ENCODE results near the gene SNRNP27. TPM values are rescaled to one million over a fixed set of nuclear protein-coding genes. Genes with fewer than 3 reads are reported as not detected.

SNRNP27 gene
- total and polyA plus RNA-seq, 8 donors, result 5.8 to 70.6 (median 52.1) TPM

DNA sequence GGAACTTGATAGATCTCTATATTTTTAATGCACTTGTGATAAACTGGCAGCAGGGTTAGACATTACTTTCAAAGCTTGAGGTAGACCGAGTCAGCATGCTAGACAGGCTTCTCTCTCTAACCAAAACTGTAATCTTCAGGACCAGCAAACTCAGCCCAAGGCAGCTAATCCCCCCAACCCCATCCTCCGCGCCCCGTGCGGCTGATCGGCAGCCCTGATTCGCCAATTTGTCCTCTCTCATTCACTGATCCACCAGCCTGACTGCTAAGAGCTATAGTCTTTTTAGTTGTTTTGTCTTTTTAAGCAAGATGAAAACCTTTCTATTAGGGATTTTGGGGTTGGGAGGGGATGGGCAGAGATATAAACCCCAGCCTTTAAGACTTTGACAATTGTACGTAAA is 46.9 kb downstream of the SNRNP27 start:
- peaks cover 0 to 10% (median 0%) of the 10 kb centered on the region in 4 donors for H3K4me1 ChIP-seq
- H3K36me3 ChIP-seq, result peaks cover 53 to 85% (median 83%) of the 10 kb centered on the region in 4 donors
- intact Hi-C loops (cut with DNase I; ENCODE audit: low total_unique reads), result no loop called here
- H3K27ac ChIP-seq, result no peak overlapping the region
- H3K27me3 ChIP-seq, result no peaks in the 10 kb centered on the region
- 91 to 95% (median 94%) methylated on average over 8 of the region's 8 CpGs for WGBS, 5 donors
- no peaks in the 10 kb centered on the region for H3K9me3 ChIP-seq
- no peak overlapping the region for H3K4me3 ChIP-seq
- no peak for DNase-seq
- no peak for TF ChIP-seq POLR2AphosphoS5 (IDR thresholded peaks at IDR 0.05)
- no peak for TF ChIP-seq EP300 (IDR thresholded peaks at IDR 0.05)
- TF ChIP-seq, protein P1, sequence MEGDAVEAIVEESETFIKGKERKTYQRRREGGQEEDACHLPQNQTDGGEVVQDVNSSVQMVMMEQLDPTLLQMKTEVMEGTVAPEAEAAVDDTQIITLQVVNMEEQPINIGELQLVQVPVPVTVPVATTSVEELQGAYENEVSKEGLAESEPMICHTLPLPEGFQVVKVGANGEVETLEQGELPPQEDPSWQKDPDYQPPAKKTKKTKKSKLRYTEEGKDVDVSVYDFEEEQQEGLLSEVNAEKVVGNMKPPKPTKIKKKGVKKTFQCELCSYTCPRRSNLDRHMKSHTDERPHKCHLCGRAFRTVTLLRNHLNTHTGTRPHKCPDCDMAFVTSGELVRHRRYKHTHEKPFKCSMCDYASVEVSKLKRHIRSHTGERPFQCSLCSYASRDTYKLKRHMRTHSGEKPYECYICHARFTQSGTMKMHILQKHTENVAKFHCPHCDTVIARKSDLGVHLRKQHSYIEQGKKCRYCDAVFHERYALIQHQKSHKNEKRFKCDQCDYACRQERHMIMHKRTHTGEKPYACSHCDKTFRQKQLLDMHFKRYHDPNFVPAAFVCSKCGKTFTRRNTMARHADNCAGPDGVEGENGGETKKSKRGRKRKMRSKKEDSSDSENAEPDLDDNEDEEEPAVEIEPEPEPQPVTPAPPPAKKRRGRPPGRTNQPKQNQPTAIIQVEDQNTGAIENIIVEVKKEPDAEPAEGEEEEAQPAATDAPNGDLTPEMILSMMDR (IDR thresholded peaks at IDR 0.05), result no peak
- no peak for TF ChIP-seq POLR2A (IDR thresholded peaks at IDR 0.05)

- intact Hi-C loops (cut with DNase I; ENCODE audit: low total_unique reads), result no loop called here
- peak overlapping the region in 2 of 5 donors; percentile 53 to 81 for H3K27ac ChIP-seq
Measured at GRCh38 chr2:69943000-69943842, 49.5 kb downstream of the SNRNP27 start.

DNA sequence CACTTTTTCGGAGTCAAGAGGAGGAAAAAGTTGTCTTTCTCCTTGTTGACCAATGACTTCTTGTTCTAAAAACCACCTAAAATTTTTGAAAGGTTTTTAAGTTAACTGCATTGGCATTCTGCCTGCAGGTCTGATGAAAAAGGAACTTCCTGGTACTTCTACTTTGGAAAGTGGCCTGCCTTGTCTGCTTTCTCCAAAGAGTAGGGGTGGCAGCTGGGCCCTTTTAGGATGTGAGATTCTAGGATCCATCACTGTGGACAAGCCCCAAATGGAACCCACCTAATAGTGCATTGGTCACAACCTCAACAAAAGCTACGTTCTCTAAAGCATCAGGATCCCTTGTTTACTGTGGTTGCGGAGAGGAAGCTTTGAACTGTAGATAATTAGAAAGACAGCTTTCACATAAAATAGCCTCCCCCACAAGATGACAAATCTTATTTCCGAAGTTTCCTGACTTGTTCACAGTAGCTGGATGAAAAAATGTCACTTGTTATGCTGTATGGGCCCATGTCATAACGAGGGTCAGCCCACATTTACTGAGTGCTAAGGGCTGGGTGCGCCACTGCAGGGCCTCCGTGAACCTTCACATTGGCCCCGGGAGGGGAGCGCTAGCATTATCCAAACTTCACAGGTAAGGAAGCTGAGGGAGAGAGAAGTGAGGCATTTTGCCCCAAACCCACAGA is 50.2 kb downstream of the SNRNP27 start:
- 70 to 90% (median 81%) methylated on average over 9 of the region's 9 CpGs for WGBS, 5 donors
- intact Hi-C loops (cut with DNase I; ENCODE audit: low total_unique reads), result no loop called here
- peaks cover 0 to 42% (median 14%) of the 10 kb centered on the region in 4 donors for H3K4me1 ChIP-seq
- no peaks in the 10 kb centered on the region for H3K9me3 ChIP-seq
- TF ChIP-seq EP300 (IDR thresholded peaks at IDR 0.05), result no peak
- no peak for TF ChIP-seq POLR2A (IDR thresholded peaks at IDR 0.05)
- no peak for TF ChIP-seq POLR2AphosphoS5 (IDR thresholded peaks at IDR 0.05)
- TF ChIP-seq, protein P1 (IDR thresholded peaks at IDR 0.05), result no peak
- peaks cover 20 to 52% (median 50%) of the 10 kb centered on the region in 4 donors for H3K36me3 ChIP-seq
- peaks cover 0 to 9% (median 0%) of the 10 kb centered on the region in 3 donors for H3K27me3 ChIP-seq
- no peak overlapping the region for H3K4me3 ChIP-seq
- H3K27ac ChIP-seq, result peak overlapping the region in 2 of 5 donors; percentile 53 to 81
- no peak for DNase-seq

More at GRCh38 chr2:69943000-69943842, 49.5 kb downstream of the SNRNP27 start:
- peaks cover 0 to 1% (median 0%) of the 10 kb centered on the region in 3 donors for H3K27me3 ChIP-seq
- DNase-seq, result no peak
- H3K4me3 ChIP-seq, result no peak overlapping the region
- peaks cover 28 to 60% (median 58%) of the 10 kb centered on the region in 4 donors for H3K36me3 ChIP-seq
- WGBS, 5 donors, result 80 to 89% (median 87%) methylated on average over 11 of the region's 11 CpGs
- H3K4me1 ChIP-seq, result peaks cover 0 to 34% (median 11%) of the 10 kb centered on the region in 4 donors
- no peaks in the 10 kb centered on the region for H3K9me3 ChIP-seq
- TF ChIP-seq, protein P1 (IDR thresholded peaks at IDR 0.05), result no peak
- TF ChIP-seq POLR2A (IDR thresholded peaks at IDR 0.05) (no peak), POLR2AphosphoS5 (IDR thresholded peaks at IDR 0.05) (no peak), EP300 (IDR thresholded peaks at IDR 0.05) (no peak)

DNA sequence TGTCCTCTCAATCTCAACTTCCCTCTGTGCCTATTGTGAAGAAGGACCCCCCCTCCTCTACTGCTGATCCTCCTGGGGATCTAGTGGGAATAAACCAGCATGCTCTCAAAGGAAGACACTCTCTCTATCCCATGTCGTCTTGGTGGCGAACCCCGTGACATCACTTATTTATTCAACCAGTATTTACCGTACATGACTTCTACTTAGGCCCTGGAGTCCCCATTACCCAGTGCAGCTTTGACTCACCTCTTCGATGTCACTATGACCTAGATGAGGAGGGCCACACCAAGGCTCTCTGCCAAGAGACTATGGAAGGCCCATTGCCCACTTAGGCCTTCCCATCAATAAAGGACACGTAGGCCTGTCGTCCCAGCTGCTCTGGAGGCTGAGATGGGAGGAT is 51.0 kb downstream of the SNRNP27 start:
- intact Hi-C loops (cut with DNase I; ENCODE audit: low total_unique reads), result no loop called here
- no peaks in the 10 kb centered on the region for H3K9me3 ChIP-seq
- no peak for DNase-seq
- TF ChIP-seq EP300 (IDR thresholded peaks at IDR 0.05), result no peak
- TF ChIP-seq, protein P1 (IDR thresholded peaks at IDR 0.05), result no peak
- 91 to 99% (median 94%) methylated on average over 7 of the region's 7 CpGs for WGBS, 5 donors
- peaks cover 15 to 45% (median 42%) of the 10 kb centered on the region in 4 donors for H3K36me3 ChIP-seq
- H3K4me1 ChIP-seq, result peaks cover 0 to 44% (median 14%) of the 10 kb centered on the region in 4 donors
- no peak overlapping the region for H3K4me3 ChIP-seq
- peaks cover 0 to 10% (median 0%) of the 10 kb centered on the region in 3 donors for H3K27me3 ChIP-seq
- peak overlapping the region in 3 of 5 donors; percentile 7 to 81 (median 79) for H3K27ac ChIP-seq

Measured in stomach (tissue), 9 donors.